Breast epithelium (tissue), 4 donors: ENCODE measurements around the gene SEZ6L. TPM values are rescaled to one million over a fixed set of nuclear protein-coding genes. Genes with fewer than 3 reads are reported as not detected.

Source experiments
- DNase-seq, 2 donors: peaks; one replicate each; pipeline ENCODE4 v3.0.0-alpha.2; 2019; ENCODE audit warnings: low spot score in 2 of 2
- H3K27ac ChIP-seq, 2 donors: fragments of 200-600 bp; sonication (generic) in 1 of 2; one replicate each; pipeline ENCODE4 v1.5.1; 2016 to 2019; ENCODE audit warnings: mild to moderate bottlenecking in 1 of 2
- H3K27me3 ChIP-seq, 2 donors: fragments of 200-600 bp; sonication (generic) in 1 of 2; one replicate each; pipeline versions ENCODE4 v1.5.1 to v1.6.0; 2017 to 2019; ENCODE audit warnings: control low read depth in 1 of 2, mild to moderate bottlenecking in 1 of 2
- H3K36me3 ChIP-seq: fragments of 200-600 bp; one replicate; pipeline ENCODE4 v1.5.1; 2019
- H3K4me1 ChIP-seq, 2 donors: fragments of 200-600 bp; sonication (generic); one replicate each; pipeline ENCODE4 v1.5.1; 2016 to 2019; ENCODE audit warnings: control low read depth in 1 of 2
- H3K4me3 ChIP-seq, 3 donors: fragments of 200-600 bp; sonication (generic); 1 replicate in 2 of 3; 2 replicates in 1 of 3; pipeline ENCODE4 v1.5.1; 2016 to 2019; ENCODE audit warnings: mild to moderate bottlenecking in 3 of 3, moderate library complexity in 2 of 3
- H3K9me3 ChIP-seq, 2 donors: fragments of 200-600 bp; sonication (generic) in 1 of 2; one replicate each; pipeline ENCODE4 v1.5.1; 2016 to 2019; ENCODE audit warnings: control low read depth in 1 of 2
- CTCF ChIP-seq, 3 donors: fragments of 450-650 bp; IDR thresholded peaks; one replicate each; pipeline ENCODE4 v1.5.1; 2016 to 2017; ENCODE audit warnings: antibody characterized with exemption in 3 of 3, mild to moderate bottlenecking in 3 of 3, moderate library complexity in 3 of 3
- POLR2A ChIP-seq: fragments of 450-650 bp; IDR thresholded peaks from one replicate; pipeline ENCODE4 v1.6.1; 2016; ENCODE audit warnings: antibody characterized with exemption, mild to moderate bottlenecking, moderate library complexity
- POLR2AphosphoS5 ChIP-seq, 3 donors: sonication (generic); formaldehyde crosslinking; IDR thresholded peaks; one replicate each; pipeline ENCODE4 v1.6.1; 2017; ENCODE audit warnings: antibody characterized with exemption in 3 of 3
- intact Hi-C: fragments of 100-400 bp; cut with DNase I; formaldehyde crosslinking; loops from one replicate; pipeline ENCODE4 v1.15.1; 2023; ENCODE audit warnings: low total_unique reads
- total RNA-seq, 3 donors: library from RNA; depleted of rRNA; stranded (reverse); fragments of >200 nt; gene quantifications; one replicate each; pipeline ENCODE4 v1.1.0, GENCODE V29; 2016

Gene SEZ6L
- total RNA-seq, 3 donors from 2014 or later: under 0.01 to 0.16 (median 0.15) TPM

GRCh38 chr22:26235792-26236487 is 66.7 kb downstream of the SEZ6L start:
- H3K27me3 ChIP-seq: peaks cover 0 to 17% of the 10 kb centered on the region in 2 donors
- intact Hi-C loops: no loop called here
- no peak overlapping the region for H3K4me3 ChIP-seq
- TF ChIP-seq CTCF (IDR thresholded peaks at IDR 0.05) (no peak), POLR2A (no peak), POLR2AphosphoS5 (IDR thresholded peaks at IDR 0.05) (no peak)
- no peak overlapping the region for H3K27ac ChIP-seq
- no peaks in the 10 kb centered on the region for H3K9me3 ChIP-seq
- H3K4me1 ChIP-seq: no peaks in the 10 kb centered on the region
- no peaks in the 10 kb centered on the region for H3K36me3 ChIP-seq
- no peak for DNase-seq

- H3K4me3 ChIP-seq: no peak overlapping the region
- intact Hi-C loops: no loop called here
- no peaks in the 10 kb centered on the region for H3K4me1 ChIP-seq
- H3K36me3 ChIP-seq: no peaks in the 10 kb centered on the region
- TF ChIP-seq POLR2AphosphoS5 (IDR thresholded peaks at IDR 0.05) (no peak), POLR2A (no peak), CTCF (IDR thresholded peaks at IDR 0.05) (no peak)
- H3K27ac ChIP-seq: no peak overlapping the region
- DNase-seq: no peak
- peaks cover 0 to 16% of the 10 kb centered on the region in 2 donors for H3K27me3 ChIP-seq
- H3K9me3 ChIP-seq: no peaks in the 10 kb centered on the region
Observed at GRCh38 chr22:26236991-26237390, 67.7 kb downstream of the SEZ6L start.

- intact Hi-C loops: no loop called here
- DNase-seq: no peak
- no peak for TF ChIP-seq CTCF (IDR thresholded peaks at IDR 0.05)
- TF ChIP-seq POLR2AphosphoS5 (IDR thresholded peaks at IDR 0.05): no peak
- TF ChIP-seq POLR2A: no peak
- Histone ChIP-seq H3K27me3 (peaks cover 0 to 16% of the 10 kb centered on the region in 2 donors), H3K36me3 (no peaks in the 10 kb centered on the region), H3K4me1 (no peaks in the 10 kb centered on the region), H3K4me3 (no peak overlapping the region), H3K9me3 (no peaks in the 10 kb centered on the region), H3K27ac (no peak overlapping the region)
Observed at GRCh38 chr22:26238596-26238995, 69.3 kb downstream of the SEZ6L start.

GRCh38 chr22:26239581-26239980 is 70.3 kb downstream of the SEZ6L start:
- no peak for TF ChIP-seq CTCF (IDR thresholded peaks at IDR 0.05)
- no peak for TF ChIP-seq POLR2A
- TF ChIP-seq POLR2AphosphoS5 (IDR thresholded peaks at IDR 0.05): no peak
- intact Hi-C loops: no loop called here
- Histone ChIP-seq H3K27me3 (peaks cover 0 to 6% of the 10 kb centered on the region in 2 donors), H3K27ac (no peak overlapping the region), H3K9me3 (no peaks in the 10 kb centered on the region), H3K36me3 (no peaks in the 10 kb centered on the region), H3K4me3 (no peak overlapping the region), H3K4me1 (no peaks in the 10 kb centered on the region)
- DNase-seq: no peak

- no peaks in the 10 kb centered on the region for H3K9me3 ChIP-seq
- peaks cover 0 to 9% of the 10 kb centered on the region in 2 donors for H3K27me3 ChIP-seq
- TF ChIP-seq POLR2A: no peak
- H3K4me3 ChIP-seq: no peak overlapping the region
- H3K27ac ChIP-seq: no peak overlapping the region
- no peaks in the 10 kb centered on the region for H3K36me3 ChIP-seq
- no peak for DNase-seq
- intact Hi-C loops: no loop called here
- no peaks in the 10 kb centered on the region for H3K4me1 ChIP-seq
Observed at GRCh38 chr22:26241361-26241760, 72.1 kb downstream of the SEZ6L start.
